ENCODE results near the gene ADAM8. TPM values are rescaled to one million over a fixed set of nuclear protein-coding genes. Genes with fewer than 3 reads are reported as not detected.
"Not testable (repeated sequence)": the region's sequence is repeated elsewhere in the genome, so short reads cannot be mapped to it uniquely, and the experiment has no call there.

The ADAM8 gene
- total RNA-seq, 3 donors from 2014 or later (not counting 1 experiment from before 2014, with no cell fraction given): 357 to 682 (median 425) TPM

GRCh38 chr10:133324857-133325260 lies 48.2 kb upstream of the ADAM8 start:
- H3K27ac Mint-ChIP-seq: peak overlapping the region in 1 of 2 donors; percentile 61
- 31% methylated on average over 20 of the region's 20 CpGs for WGBS (ENCODE audit: insufficient coverage)
- Histone ChIP-seq H3K4me1 (ENCODE audit: control insufficient read depth, insufficient read depth, low read length) (peaks cover 19% of the 10 kb centered on the region), H3K4me3 (ENCODE audit: low read length) (no peak overlapping the region), H3K27ac (ENCODE audit: low read length) (no peak overlapping the region), H3K36me3 (ENCODE audit: control insufficient read depth, insufficient read depth, low read length) (no peaks in the 10 kb centered on the region), H3K9me3 (ENCODE audit: control insufficient read depth, insufficient read depth, low read length) (peaks cover 3% of the 10 kb centered on the region), H3K27me3 (ENCODE audit: control insufficient read depth, insufficient read depth, low read length) (peaks cover 41% of the 10 kb centered on the region)
- intact Hi-C loops (cut with micrococcal nuclease): no loop called here
- no peak for ATAC-seq
- H3K27me3 Mint-ChIP-seq (ENCODE audit: low read depth in 2 of 2): peaks cover 32% of the 10 kb centered on the region in 2 donors
- no peak for TF ChIP-seq CTCF (IDR thresholded peaks at IDR 0.05)
- H3K36me3 Mint-ChIP-seq: no peaks in the 10 kb centered on the region
- H3K9me3 Mint-ChIP-seq: no peaks in the 10 kb centered on the region
- H3K4me1 Mint-ChIP-seq: peaks cover 7 to 18% of the 10 kb centered on the region in 2 donors
- DNase-seq: no peak
- no peak overlapping the region for H3K4me3 Mint-ChIP-seq

- ATAC-seq (peak in 2 of 3 donors; percentile 73 to 74), DNase-seq (peak in 1 of 2 donors; percentile 68)
- 14% methylated on average over 12 of the region's 13 CpGs for WGBS (ENCODE audit: insufficient coverage)
- Histone ChIP-seq H3K9me3 (ENCODE audit: control insufficient read depth, insufficient read depth, low read length) (peaks cover 3% of the 10 kb centered on the region), H3K27ac (ENCODE audit: low read length) (no peak overlapping the region), H3K4me3 (ENCODE audit: low read length) (no peak overlapping the region), H3K4me1 (ENCODE audit: control insufficient read depth, insufficient read depth, low read length) (peaks cover 16% of the 10 kb centered on the region), H3K27me3 (ENCODE audit: control insufficient read depth, insufficient read depth, low read length) (peaks cover 40% of the 10 kb centered on the region), H3K36me3 (ENCODE audit: control insufficient read depth, insufficient read depth, low read length) (no peaks in the 10 kb centered on the region)
- intact Hi-C loops (cut with micrococcal nuclease): no loop called here
- Mint-ChIP-seq H3K27ac (no peak overlapping the region), H3K4me1 (peaks cover 1 to 17% of the 10 kb centered on the region in 2 donors), H3K4me3 (no peak overlapping the region), H3K9me3 (no peaks in the 10 kb centered on the region), H3K36me3 (no peaks in the 10 kb centered on the region), H3K27me3 (ENCODE audit: low read depth in 2 of 2) (peaks cover 27 to 31% of the 10 kb centered on the region in 2 donors)
- TF ChIP-seq CTCF (IDR thresholded peaks at IDR 0.05): no peak
Measured at GRCh38 chr10:133324198-133324792, 47.6 kb upstream of the ADAM8 start.

- H3K27me3 Mint-ChIP-seq (ENCODE audit: low read depth in 2 of 2): peaks cover 10 to 28% of the 10 kb centered on the region in 2 donors
- H3K27ac Mint-ChIP-seq; intact Hi-C loops (cut with micrococcal nuclease): not testable (repeated sequence)
Measured at GRCh38 chr10:133322064-133322709, 45.5 kb upstream of the ADAM8 start.

GRCh38 chr10:133320852-133321422 lies 44.3 kb upstream of the ADAM8 start:
- H3K9me3 ChIP-seq (ENCODE audit: control insufficient read depth, insufficient read depth, low read length): not testable (repeated sequence)

More at GRCh38 chr10:133322064-133322709, 45.5 kb upstream of the ADAM8 start:
- Histone ChIP-seq H3K27me3 (ENCODE audit: control insufficient read depth, insufficient read depth, low read length) (peaks cover 19% of the 10 kb centered on the region), H3K4me1 (ENCODE audit: control insufficient read depth, insufficient read depth, low read length) (peaks cover 27% of the 10 kb centered on the region)
- WGBS (ENCODE audit: insufficient coverage): 90% methylated on average over 5 of the region's 14 CpGs
- peaks cover 0 to 27% of the 10 kb centered on the region in 2 donors for H3K4me1 Mint-ChIP-seq
- H3K9me3 Mint-ChIP-seq; H3K4me3 Mint-ChIP-seq; ATAC-seq; H3K4me3 ChIP-seq (ENCODE audit: low read length); DNase-seq; H3K27ac ChIP-seq (ENCODE audit: low read length); H3K36me3 ChIP-seq (ENCODE audit: control insufficient read depth, insufficient read depth, low read length); H3K9me3 ChIP-seq (ENCODE audit: control insufficient read depth, insufficient read depth, low read length); H3K36me3 Mint-ChIP-seq: not testable (repeated sequence)

More at GRCh38 chr10:133320852-133321422, 44.3 kb upstream of the ADAM8 start:
- H3K4me3 ChIP-seq (ENCODE audit: low read length); DNase-seq; intact Hi-C loops (cut with micrococcal nuclease); H3K36me3 ChIP-seq (ENCODE audit: control insufficient read depth, insufficient read depth, low read length); H3K4me3 Mint-ChIP-seq; H3K27ac ChIP-seq (ENCODE audit: low read length); ATAC-seq; H3K36me3 Mint-ChIP-seq; H3K27me3 ChIP-seq (ENCODE audit: control insufficient read depth, insufficient read depth, low read length); H3K27ac Mint-ChIP-seq; H3K9me3 Mint-ChIP-seq: not testable (repeated sequence)
- H3K4me1 ChIP-seq (ENCODE audit: control insufficient read depth, insufficient read depth, low read length): peaks cover 24% of the 10 kb centered on the region
- peaks cover under 1 to 17% of the 10 kb centered on the region in 2 donors for H3K27me3 Mint-ChIP-seq (ENCODE audit: low read depth in 2 of 2)
- H3K4me1 Mint-ChIP-seq: peaks cover 0 to 23% of the 10 kb centered on the region in 2 donors
- 88% methylated on average over 6 of the region's 6 CpGs for WGBS (ENCODE audit: insufficient coverage)

Measured in natural killer cell (primary cell).